Progenitor cell of endocrine pancreas (in vitro differentiated cells): ENCODE data around the gene SERPINB6. TPM values are rescaled to one million over a fixed set of nuclear protein-coding genes. Genes with fewer than 3 reads are reported as not detected.
A peak's percentile ranks its signal among the peaks of the same experiment; 100 is the strongest.

ENCODE experiments used
- DNase-seq: peaks from one replicate; pipeline ENCODE4 v3.0.0; 2021; ENCODE audit warnings: low spot score; ENCODE audit not compliant: unreplicated experiment
- H3K27ac Mint-ChIP-seq: 2 replicates; pipeline ENCODE4 v1.8.0; 2021; ENCODE audit warnings: mild to moderate bottlenecking, moderate library complexity, mixed read lengths
- H3K27me3 Mint-ChIP-seq: 2 replicates; pipeline ENCODE4 v1.8.0; 2021; ENCODE audit warnings: mixed read lengths
- H3K36me3 Mint-ChIP-seq: 2 replicates; pipeline ENCODE4 v1.8.0; 2022; ENCODE audit warnings: mixed read lengths; ENCODE audit not compliant: insufficient read depth
- H3K4me1 Mint-ChIP-seq: 2 replicates; pipeline ENCODE4 v1.8.0; 2021; ENCODE audit warnings: low read depth, mixed read lengths
- H3K4me3 Mint-ChIP-seq: 2 replicates; pipeline ENCODE4 v1.8.0; 2021; ENCODE audit warnings: low read depth, mild to moderate bottlenecking, moderate library complexity, mixed read lengths
- H3K9me3 Mint-ChIP-seq: 2 replicates; pipeline ENCODE4 v1.8.0; 2021; ENCODE audit warnings: low read depth, mixed read lengths
- total RNA-seq: library from RNA; stranded (reverse); gene quantifications from 2 replicates; pipeline ENCODE4 v1.2.1, GENCODE V29; 2021
- TF ChIP-seq, protein P1 (sequence below): fragments of 200-600 bp; sonication (generic); IDR thresholded peaks from one replicate; pipeline ENCODE4 v1.5.0; 2021; ENCODE audit warnings: antibody characterized with exemption, mild to moderate bottlenecking; ENCODE audit not compliant: unreplicated experiment

The SERPINB6 gene
- total RNA-seq, 1 donor from 2014 or later = 226 TPM

DNA sequence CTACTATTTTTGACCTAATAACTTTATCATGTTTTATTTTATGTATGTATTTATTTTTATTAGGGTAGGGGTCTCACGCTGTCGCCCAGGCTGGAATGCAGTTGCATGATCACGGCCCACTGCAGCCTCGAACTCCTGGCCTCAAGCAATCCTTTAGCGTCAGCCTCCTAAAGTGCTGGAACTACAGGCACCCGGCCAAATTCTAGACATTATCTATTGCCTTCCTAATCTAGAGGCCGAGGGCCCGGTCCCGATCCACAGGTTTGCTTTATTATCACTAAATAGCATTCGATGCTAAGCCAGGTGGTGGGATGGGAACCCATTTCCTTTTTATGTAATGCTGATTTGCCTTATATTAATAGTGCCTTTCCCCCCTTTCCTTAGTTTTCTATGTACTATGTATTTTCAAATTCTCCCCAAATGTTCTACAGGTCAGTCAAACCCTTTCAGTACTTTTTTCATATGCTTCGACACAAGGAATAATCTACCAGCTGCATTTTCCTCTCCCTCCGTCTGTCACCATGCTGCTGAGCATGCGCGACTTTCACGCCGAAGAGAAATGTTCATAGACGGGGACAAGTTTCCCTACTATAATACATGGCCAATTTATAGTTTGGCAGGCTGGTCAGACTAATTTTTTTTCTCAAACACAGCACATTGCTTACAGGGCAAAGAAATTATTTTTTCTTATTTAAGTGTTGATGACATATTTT lies 6.4 kb downstream of the SERPINB6 start:
- no peaks in the 10 kb centered on the region for H3K9me3 Mint-ChIP-seq
- H3K36me3 Mint-ChIP-seq = peaks cover 2% of the 10 kb centered on the region
- DNase-seq = no peak
- H3K27ac Mint-ChIP-seq = no peak overlapping the region
- H3K4me3 Mint-ChIP-seq = no peak overlapping the region
- H3K27me3 Mint-ChIP-seq = no peaks in the 10 kb centered on the region
- H3K4me1 Mint-ChIP-seq = peaks cover 61% of the 10 kb centered on the region
- TF ChIP-seq, protein P1, sequence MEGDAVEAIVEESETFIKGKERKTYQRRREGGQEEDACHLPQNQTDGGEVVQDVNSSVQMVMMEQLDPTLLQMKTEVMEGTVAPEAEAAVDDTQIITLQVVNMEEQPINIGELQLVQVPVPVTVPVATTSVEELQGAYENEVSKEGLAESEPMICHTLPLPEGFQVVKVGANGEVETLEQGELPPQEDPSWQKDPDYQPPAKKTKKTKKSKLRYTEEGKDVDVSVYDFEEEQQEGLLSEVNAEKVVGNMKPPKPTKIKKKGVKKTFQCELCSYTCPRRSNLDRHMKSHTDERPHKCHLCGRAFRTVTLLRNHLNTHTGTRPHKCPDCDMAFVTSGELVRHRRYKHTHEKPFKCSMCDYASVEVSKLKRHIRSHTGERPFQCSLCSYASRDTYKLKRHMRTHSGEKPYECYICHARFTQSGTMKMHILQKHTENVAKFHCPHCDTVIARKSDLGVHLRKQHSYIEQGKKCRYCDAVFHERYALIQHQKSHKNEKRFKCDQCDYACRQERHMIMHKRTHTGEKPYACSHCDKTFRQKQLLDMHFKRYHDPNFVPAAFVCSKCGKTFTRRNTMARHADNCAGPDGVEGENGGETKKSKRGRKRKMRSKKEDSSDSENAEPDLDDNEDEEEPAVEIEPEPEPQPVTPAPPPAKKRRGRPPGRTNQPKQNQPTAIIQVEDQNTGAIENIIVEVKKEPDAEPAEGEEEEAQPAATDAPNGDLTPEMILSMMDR = no peak

DNA sequence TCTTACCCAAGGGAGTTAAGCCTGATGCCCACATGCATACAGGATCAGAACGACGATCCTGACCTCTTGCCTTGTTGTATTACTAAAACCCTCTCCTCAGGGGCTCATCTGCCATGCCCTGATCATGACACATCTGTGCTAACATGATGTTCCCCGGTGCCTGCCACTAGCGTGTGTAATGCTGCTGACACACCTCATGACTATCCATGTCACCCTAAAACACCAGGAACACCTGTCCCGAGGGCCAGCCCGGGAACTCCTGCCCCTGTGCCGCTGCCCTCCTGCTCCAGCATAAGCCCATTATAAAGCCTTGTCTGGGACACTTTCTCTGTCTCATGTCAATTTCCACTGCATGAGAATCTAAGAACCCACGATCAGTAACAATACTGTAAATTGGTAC lies 7.6 kb downstream of the SERPINB6 start:
- Mint-ChIP-seq H3K4me3 (no peak overlapping the region), H3K27me3 (no peaks in the 10 kb centered on the region), H3K9me3 (no peaks in the 10 kb centered on the region), H3K4me1 (peaks cover 61% of the 10 kb centered on the region), H3K27ac (peak overlapping the region; percentile 79), H3K36me3 (peaks cover 5% of the 10 kb centered on the region)
- TF ChIP-seq, protein P1 = no peak
- DNase-seq = no peak

DNA sequence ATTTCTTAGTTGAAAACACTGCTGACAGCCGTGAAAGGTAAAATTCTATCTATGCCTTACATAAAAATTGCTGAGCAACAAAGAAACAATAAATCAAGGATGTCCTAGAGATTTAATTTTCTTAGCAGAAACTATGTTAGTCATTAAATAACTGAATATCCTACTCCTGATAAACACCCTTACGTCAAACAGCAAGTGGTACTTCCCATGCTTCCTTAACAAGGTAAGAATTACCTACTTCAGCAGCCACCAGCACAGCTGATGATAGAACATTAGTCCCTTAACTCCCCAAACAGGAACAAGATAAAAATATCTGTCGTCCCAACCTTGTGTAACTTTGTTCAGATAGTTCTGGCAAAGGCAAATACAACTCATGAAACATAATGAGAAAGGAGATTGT lies 8.7 kb downstream of the SERPINB6 start:
- peaks cover 58% of the 10 kb centered on the region for H3K4me1 Mint-ChIP-seq

GRCh38 chr6:2962004-2962403 lies 9.4 kb downstream of the SERPINB6 start:
- TF ChIP-seq, protein P1 = no peak
- H3K27ac Mint-ChIP-seq = peak overlapping the region; percentile 90
- H3K4me3 Mint-ChIP-seq = peak overlapping the region; percentile 88
- peaks cover 56% of the 10 kb centered on the region for H3K4me1 Mint-ChIP-seq
- no peak for DNase-seq
- no peaks in the 10 kb centered on the region for H3K27me3 Mint-ChIP-seq
- peaks cover 13% of the 10 kb centered on the region for H3K36me3 Mint-ChIP-seq
- no peaks in the 10 kb centered on the region for H3K9me3 Mint-ChIP-seq

More for the DNA sequence above, 8.7 kb downstream of the SERPINB6 start:
- H3K27ac Mint-ChIP-seq = peak overlapping the region; percentile 58
- TF ChIP-seq, protein P1 = no peak
- peaks cover 7% of the 10 kb centered on the region for H3K36me3 Mint-ChIP-seq
- H3K9me3 Mint-ChIP-seq = no peaks in the 10 kb centered on the region
- no peaks in the 10 kb centered on the region for H3K27me3 Mint-ChIP-seq
- peak overlapping the region; percentile 28 for H3K4me3 Mint-ChIP-seq
- no peak for DNase-seq

- Mint-ChIP-seq H3K4me3 (peak overlapping the region; percentile 88), H3K27ac (peak overlapping the region; percentile 90), H3K4me1 (peaks cover 52% of the 10 kb centered on the region), H3K9me3 (no peaks in the 10 kb centered on the region), H3K27me3 (no peaks in the 10 kb centered on the region), H3K36me3 (peaks cover 15% of the 10 kb centered on the region)
- DNase-seq = no peak
- TF ChIP-seq, protein P1 = peak; percentile 31
Measured at GRCh38 chr6:2961506-2961905, 9.9 kb downstream of the SERPINB6 start.
